ENCODE data around the gene ZNF197.
"Not testable (repeated sequence)": the region's sequence is repeated elsewhere in the genome, so short reads cannot be mapped to it uniquely, and the experiment has no call there.

Gene ZNF197

DNA sequence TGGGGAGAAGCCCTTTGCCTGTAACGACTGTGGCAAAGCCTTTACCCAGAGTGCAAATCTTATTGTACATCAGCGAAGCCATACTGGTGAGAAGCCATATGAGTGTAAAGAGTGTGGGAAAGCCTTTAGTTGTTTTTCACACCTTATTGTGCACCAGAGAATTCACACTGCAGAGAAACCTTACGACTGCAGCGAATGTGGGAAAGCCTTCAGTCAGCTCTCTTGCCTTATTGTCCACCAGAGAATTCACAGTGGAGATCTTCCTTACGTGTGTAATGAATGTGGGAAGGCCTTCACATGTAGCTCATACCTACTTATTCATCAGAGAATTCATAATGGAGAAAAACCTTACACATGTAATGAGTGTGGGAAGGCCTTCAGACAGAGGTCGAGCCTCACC, 34.6 kb downstream of the ZNF197 start:
- peaks cover 37% of the 10 kb centered on the region for H3K36me3 ChIP-seq (ENCODE audit: control insufficient read depth, insufficient read depth, low read length)
- H3K4me1 ChIP-seq (ENCODE audit: control insufficient read depth, insufficient read depth, low read length): no peaks in the 10 kb centered on the region
- H3K27me3 ChIP-seq (ENCODE audit: control insufficient read depth, insufficient read depth, low read length, poor library complexity, severe bottlenecking): no peaks in the 10 kb centered on the region
- 92 to 100% methylated on average over 5 to 6 of the region's 6 CpGs for WGBS, 2 experiments
- no peak overlapping the region for H3K27ac ChIP-seq (ENCODE audit: insufficient read depth, low read depth, low read length, poor library complexity, severe bottlenecking)
- H3K4me3 ChIP-seq (ENCODE audit: insufficient read depth, low read depth, low read length): no peak overlapping the region
- no peaks in the 10 kb centered on the region for H3K9me3 ChIP-seq (ENCODE audit: control insufficient read depth, low read length)

DNA sequence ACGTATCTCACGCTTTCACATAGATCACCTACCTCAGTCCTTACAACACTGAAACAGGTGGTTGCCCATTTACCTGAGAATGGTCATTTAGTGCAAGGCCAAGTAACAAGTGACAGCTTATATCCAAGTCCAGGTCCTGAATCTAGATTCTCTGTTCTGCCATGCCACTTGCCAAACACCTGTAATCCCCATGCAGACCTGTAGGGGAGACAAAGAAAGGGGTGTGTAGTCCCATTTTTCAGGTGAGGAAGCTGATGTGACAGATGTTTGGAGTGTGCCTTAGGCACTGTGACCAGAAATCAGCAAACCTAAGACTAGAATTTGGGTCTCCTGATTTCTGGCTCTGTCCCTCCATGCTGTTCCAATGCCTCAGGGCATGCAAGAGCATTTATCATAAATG, 36.4 kb downstream of the ZNF197 start:
- no peaks in the 10 kb centered on the region for H3K27me3 ChIP-seq (ENCODE audit: control insufficient read depth, insufficient read depth, low read length, poor library complexity, severe bottlenecking)
- no peak overlapping the region for H3K27ac ChIP-seq (ENCODE audit: insufficient read depth, low read depth, low read length, poor library complexity, severe bottlenecking)
- H3K4me1 ChIP-seq (ENCODE audit: control insufficient read depth, insufficient read depth, low read length): no peaks in the 10 kb centered on the region
- WGBS, 2 experiments: 93 to 98% methylated on average over 2 of the region's 2 CpGs
- H3K36me3 ChIP-seq (ENCODE audit: control insufficient read depth, insufficient read depth, low read length): peaks cover 37% of the 10 kb centered on the region
- no peaks in the 10 kb centered on the region for H3K9me3 ChIP-seq (ENCODE audit: control insufficient read depth, low read length)
- no peak overlapping the region for H3K4me3 ChIP-seq (ENCODE audit: insufficient read depth, low read depth, low read length)

DNA sequence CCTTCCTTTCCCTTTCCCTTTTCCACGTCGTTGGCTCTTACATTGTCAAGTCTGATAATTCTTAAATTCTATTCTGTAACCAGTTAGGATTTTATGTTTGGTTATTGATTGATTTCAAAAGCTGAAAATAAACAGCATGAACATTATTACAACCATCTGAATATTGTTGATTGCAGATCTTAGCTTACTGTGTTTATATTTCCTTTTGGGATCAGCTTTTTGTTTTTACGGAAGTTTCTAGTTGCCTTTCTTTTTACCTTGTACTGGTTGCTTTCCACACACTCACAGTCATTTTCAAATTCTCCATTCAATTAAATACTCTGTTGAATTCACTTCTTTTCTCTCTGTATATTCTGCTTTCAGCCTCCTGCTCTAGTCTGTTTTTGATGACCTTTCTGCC, 40.3 kb downstream of the ZNF197 start:
- Histone ChIP-seq H3K4me3 (ENCODE audit: insufficient read depth, low read depth, low read length) (no peak overlapping the region), H3K27ac (ENCODE audit: insufficient read depth, low read depth, low read length, poor library complexity, severe bottlenecking) (no peak overlapping the region), H3K36me3 (ENCODE audit: control insufficient read depth, insufficient read depth, low read length) (peaks cover 1% of the 10 kb centered on the region), H3K27me3 (ENCODE audit: control insufficient read depth, insufficient read depth, low read length, poor library complexity, severe bottlenecking) (no peaks in the 10 kb centered on the region), H3K9me3 (ENCODE audit: control insufficient read depth, low read length) (no peaks in the 10 kb centered on the region), H3K4me1 (ENCODE audit: control insufficient read depth, insufficient read depth, low read length) (no peaks in the 10 kb centered on the region)
- 100% methylated on average over 1 of the region's 3 CpGs for WGBS, 2 experiments

DNA sequence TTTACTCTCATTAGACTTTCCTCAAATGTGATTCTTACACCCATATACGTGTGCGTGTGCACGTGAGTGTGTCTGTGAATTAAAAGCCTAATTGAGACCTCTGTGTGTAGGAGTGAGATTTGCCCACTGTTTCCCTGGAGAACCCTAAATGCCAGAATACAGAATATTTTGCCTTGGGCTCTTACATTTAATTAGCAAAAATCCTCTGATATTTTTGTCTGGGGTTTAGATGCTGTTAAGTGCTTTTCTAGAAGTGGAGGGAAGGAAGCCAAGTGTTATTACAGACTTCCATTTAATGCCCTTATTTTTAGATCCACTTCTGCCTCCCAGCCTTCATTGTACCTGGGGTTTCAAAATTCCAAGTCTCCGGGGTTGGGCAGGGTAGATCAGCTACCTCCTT, 41.5 kb downstream of the ZNF197 start:
- 95 to 97% methylated on average over 4 of the region's 4 CpGs for WGBS, 2 experiments
- Histone ChIP-seq H3K27ac (ENCODE audit: insufficient read depth, low read depth, low read length, poor library complexity, severe bottlenecking) (no peak overlapping the region), H3K36me3 (ENCODE audit: control insufficient read depth, insufficient read depth, low read length) (no peaks in the 10 kb centered on the region), H3K9me3 (ENCODE audit: control insufficient read depth, low read length) (no peaks in the 10 kb centered on the region), H3K4me1 (ENCODE audit: control insufficient read depth, insufficient read depth, low read length) (no peaks in the 10 kb centered on the region), H3K27me3 (ENCODE audit: control insufficient read depth, insufficient read depth, low read length, poor library complexity, severe bottlenecking) (no peaks in the 10 kb centered on the region), H3K4me3 (ENCODE audit: insufficient read depth, low read depth, low read length) (no peak overlapping the region)

DNA sequence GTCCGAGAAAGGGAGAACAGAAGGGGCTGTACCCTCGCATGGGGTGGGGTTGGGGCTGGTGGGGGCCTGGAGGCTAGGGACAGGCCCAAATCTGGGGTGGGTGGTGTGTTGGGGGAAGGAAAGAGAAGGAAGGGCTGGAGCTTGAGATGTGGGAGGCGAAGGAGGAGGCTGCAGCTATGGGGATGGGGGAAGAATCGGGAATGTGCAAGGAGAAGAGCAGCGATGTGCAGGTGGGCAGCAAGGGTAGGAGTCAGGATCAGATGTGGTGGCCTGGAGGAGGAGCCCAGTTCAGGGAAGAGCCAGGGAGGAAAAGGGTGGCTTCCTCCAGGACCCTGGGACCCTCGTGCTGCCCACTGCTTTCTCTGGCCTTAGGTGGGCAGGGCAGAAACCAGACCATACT, 44.9 kb downstream of the ZNF197 start:
- WGBS, 2 experiments: 89 to 92% methylated on average over 6 of the region's 6 CpGs

DNA sequence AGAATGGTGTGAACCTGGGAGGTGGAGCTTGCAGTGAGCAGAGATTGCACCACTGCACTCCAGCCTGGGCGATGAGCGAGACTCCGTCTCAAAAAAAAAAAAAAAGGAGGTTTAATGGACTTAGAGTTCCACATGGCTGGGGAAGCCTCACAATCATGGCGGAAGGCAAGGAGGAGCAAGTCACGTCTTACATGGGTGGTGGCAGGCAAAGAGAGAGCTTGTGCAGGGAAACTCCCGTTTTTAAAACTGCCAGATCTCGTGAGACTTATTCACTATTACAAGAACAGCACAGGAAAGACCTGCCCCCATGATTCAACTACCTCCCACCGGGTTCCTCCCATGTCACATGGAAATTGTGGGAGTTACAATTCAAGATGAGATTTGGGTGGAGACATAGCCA, 48.6 kb downstream of the ZNF197 start:
- not testable (repeated sequence) for H3K4me3 ChIP-seq (ENCODE audit: insufficient read depth, low read depth, low read length); H3K9me3 ChIP-seq (ENCODE audit: control insufficient read depth, low read length); H3K4me1 ChIP-seq (ENCODE audit: control insufficient read depth, insufficient read depth, low read length); H3K27ac ChIP-seq (ENCODE audit: insufficient read depth, low read depth, low read length, poor library complexity, severe bottlenecking); H3K36me3 ChIP-seq (ENCODE audit: control insufficient read depth, insufficient read depth, low read length); H3K27me3 ChIP-seq (ENCODE audit: control insufficient read depth, insufficient read depth, low read length, poor library complexity, severe bottlenecking)
- WGBS, 2 experiments: 88 to 89% methylated on average over 8 of the region's 8 CpGs

More for the DNA sequence above, 44.9 kb downstream of the ZNF197 start:
- H3K27me3 ChIP-seq (ENCODE audit: control insufficient read depth, insufficient read depth, low read length, poor library complexity, severe bottlenecking): no peaks in the 10 kb centered on the region
- H3K4me3 ChIP-seq (ENCODE audit: insufficient read depth, low read depth, low read length): no peak overlapping the region
- H3K9me3 ChIP-seq (ENCODE audit: control insufficient read depth, low read length): no peaks in the 10 kb centered on the region
- no peaks in the 10 kb centered on the region for H3K36me3 ChIP-seq (ENCODE audit: control insufficient read depth, insufficient read depth, low read length)
- H3K27ac ChIP-seq (ENCODE audit: insufficient read depth, low read depth, low read length, poor library complexity, severe bottlenecking): no peak overlapping the region
- H3K4me1 ChIP-seq (ENCODE audit: control insufficient read depth, insufficient read depth, low read length): no peaks in the 10 kb centered on the region

DNA sequence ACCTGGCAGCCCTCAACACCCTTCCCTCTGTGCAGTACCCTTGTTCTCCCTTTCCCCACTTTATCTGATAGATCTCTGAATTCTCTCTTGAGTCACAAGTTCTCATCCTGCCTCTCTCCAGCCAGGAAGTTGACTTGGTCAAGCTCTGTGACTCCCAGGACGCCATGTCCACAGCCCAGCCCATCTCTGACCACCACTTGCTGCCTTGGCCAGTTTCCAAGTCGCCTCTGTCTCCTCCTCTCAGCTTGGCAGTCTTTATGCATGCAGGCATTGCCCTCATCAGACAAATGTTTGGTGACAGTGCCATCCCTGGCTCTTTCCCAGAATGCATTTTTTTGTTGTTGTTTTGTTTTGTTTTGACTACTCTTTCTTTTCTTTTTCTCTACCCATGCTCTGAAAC, 49.4 kb downstream of the ZNF197 start:
- no peaks in the 10 kb centered on the region for H3K4me1 ChIP-seq (ENCODE audit: control insufficient read depth, insufficient read depth, low read length)
- no peaks in the 10 kb centered on the region for H3K9me3 ChIP-seq (ENCODE audit: control insufficient read depth, low read length)
- no peak overlapping the region for H3K27ac ChIP-seq (ENCODE audit: insufficient read depth, low read depth, low read length, poor library complexity, severe bottlenecking)
- H3K27me3 ChIP-seq (ENCODE audit: control insufficient read depth, insufficient read depth, low read length, poor library complexity, severe bottlenecking): no peaks in the 10 kb centered on the region
- no peaks in the 10 kb centered on the region for H3K36me3 ChIP-seq (ENCODE audit: control insufficient read depth, insufficient read depth, low read length)
- H3K4me3 ChIP-seq (ENCODE audit: insufficient read depth, low read depth, low read length): no peak overlapping the region
- 67 to 79% methylated on average over 2 of the region's 2 CpGs for WGBS, 2 experiments

DNA sequence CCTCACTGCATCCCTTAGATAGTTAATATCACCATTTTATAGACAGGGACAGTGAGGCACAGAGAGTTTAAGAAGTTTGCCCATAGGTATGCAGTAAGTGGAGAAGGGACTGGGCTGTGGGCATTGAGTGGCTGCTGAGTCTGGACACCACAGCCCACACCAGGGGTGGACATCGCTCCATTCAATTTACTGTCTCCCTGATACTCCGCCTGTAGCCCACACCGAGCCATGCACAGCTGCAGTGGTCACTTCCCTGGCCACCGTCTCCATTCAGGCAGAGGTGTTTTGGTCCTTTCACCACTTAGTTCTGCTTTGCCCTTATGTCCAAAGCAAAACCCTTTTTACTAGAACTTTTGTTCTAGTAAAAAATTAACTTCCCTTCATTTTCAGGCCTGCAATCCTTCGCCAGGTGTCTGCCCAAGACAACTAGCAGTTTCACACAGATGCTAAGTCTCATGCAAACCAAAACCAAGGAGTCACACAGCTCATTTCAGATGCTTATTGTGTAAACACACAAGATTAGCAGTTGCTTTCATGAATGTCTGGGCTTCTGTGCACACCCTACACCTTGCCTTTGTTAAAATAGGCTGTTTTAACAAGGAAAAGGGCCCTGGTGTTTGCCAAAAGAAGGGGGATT, 53.8 kb downstream of the ZNF197 start:
- 90 to 96% methylated on average over 5 of the region's 5 CpGs for WGBS, 2 experiments
- no peak overlapping the region for H3K27ac ChIP-seq (ENCODE audit: insufficient read depth, low read depth, low read length, poor library complexity, severe bottlenecking)
- H3K4me3 ChIP-seq (ENCODE audit: insufficient read depth, low read depth, low read length): no peak overlapping the region
- H3K4me1 ChIP-seq (ENCODE audit: control insufficient read depth, insufficient read depth, low read length): no peaks in the 10 kb centered on the region
- no peaks in the 10 kb centered on the region for H3K27me3 ChIP-seq (ENCODE audit: control insufficient read depth, insufficient read depth, low read length, poor library complexity, severe bottlenecking)
- peaks cover 3% of the 10 kb centered on the region for H3K36me3 ChIP-seq (ENCODE audit: control insufficient read depth, insufficient read depth, low read length)
- no peaks in the 10 kb centered on the region for H3K9me3 ChIP-seq (ENCODE audit: control insufficient read depth, low read length)

DNA sequence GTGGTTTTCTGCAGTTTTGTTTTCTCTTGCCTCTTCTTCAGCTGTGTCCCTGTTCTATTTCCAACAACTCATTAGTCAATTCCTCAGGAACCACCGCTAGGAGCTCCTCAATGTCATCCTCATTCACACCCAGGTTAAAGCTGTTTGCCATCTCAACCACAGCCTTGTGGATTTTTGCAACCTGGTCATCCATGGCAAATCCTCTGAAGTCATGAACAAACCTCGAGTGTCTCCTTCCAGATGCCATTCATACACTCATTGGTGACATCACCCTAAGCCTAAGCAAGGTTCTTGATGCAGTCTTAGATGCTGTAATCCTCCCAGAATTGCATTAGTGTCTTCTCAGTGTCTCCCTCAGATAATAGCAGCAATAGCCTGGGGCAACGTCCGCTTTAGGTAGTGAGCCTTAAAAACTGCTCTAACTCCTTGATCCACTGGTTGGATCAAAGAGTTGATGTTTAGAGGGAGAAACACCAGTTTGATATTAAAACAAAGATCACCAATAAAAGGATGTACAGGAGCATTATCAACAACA, 56.2 kb downstream of the ZNF197 start:
- no peaks in the 10 kb centered on the region for H3K9me3 ChIP-seq (ENCODE audit: control insufficient read depth, low read length)
- H3K27me3 ChIP-seq (ENCODE audit: control insufficient read depth, insufficient read depth, low read length, poor library complexity, severe bottlenecking): no peaks in the 10 kb centered on the region
- H3K4me1 ChIP-seq (ENCODE audit: control insufficient read depth, insufficient read depth, low read length): no peaks in the 10 kb centered on the region
- WGBS, 2 experiments: 95 to 97% methylated on average over 4 of the region's 4 CpGs
- no peak overlapping the region for H3K4me3 ChIP-seq (ENCODE audit: insufficient read depth, low read depth, low read length)
- peaks cover 8% of the 10 kb centered on the region for H3K36me3 ChIP-seq (ENCODE audit: control insufficient read depth, insufficient read depth, low read length)
- H3K27ac ChIP-seq (ENCODE audit: insufficient read depth, low read depth, low read length, poor library complexity, severe bottlenecking): no peak overlapping the region

DNA sequence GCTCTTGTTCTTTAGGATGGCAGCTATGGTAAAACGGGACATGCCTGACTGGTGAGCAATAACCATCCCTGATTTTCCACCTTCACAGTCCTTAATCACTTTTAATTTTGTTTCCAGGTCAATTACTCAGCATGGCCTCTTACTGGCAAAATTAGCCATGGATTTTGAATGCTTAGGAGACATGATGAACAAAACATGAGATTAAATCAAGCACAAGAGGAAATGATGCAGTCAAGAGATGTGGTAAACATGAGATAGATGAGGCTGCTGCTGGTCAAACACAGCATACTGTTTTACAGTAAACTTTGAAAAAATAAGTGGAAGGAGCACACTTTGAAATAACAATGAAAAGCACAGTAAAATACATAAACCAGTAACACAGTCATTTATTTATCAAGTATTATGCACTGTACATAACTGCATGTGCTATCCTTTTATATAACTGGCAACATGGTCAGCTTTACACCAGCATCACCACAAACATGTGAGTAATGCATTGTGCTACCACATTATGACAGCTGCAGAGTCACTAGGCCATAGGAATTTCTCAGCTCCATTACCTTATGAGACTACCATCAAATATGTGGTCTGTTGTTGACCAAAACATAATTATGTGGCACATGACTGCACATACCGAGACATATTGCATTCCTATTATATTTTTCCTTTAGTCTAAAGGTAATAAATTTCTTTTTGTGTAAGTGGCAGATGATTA, 57.5 kb downstream of the ZNF197 start:
- WGBS, 2 experiments: 93 to 95% methylated on average over 1 of the region's 2 CpGs
- Histone ChIP-seq H3K36me3 (ENCODE audit: control insufficient read depth, insufficient read depth, low read length) (peaks cover 8% of the 10 kb centered on the region), H3K9me3 (ENCODE audit: control insufficient read depth, low read length) (no peaks in the 10 kb centered on the region), H3K27me3 (ENCODE audit: control insufficient read depth, insufficient read depth, low read length, poor library complexity, severe bottlenecking) (no peaks in the 10 kb centered on the region), H3K4me1 (ENCODE audit: control insufficient read depth, insufficient read depth, low read length) (no peaks in the 10 kb centered on the region), H3K27ac (ENCODE audit: insufficient read depth, low read depth, low read length, poor library complexity, severe bottlenecking) (no peak overlapping the region), H3K4me3 (ENCODE audit: insufficient read depth, low read depth, low read length) (no peak overlapping the region)
